Measurements from ENCODE around the gene IL1RL2.

Gene IL1RL2

DNA sequence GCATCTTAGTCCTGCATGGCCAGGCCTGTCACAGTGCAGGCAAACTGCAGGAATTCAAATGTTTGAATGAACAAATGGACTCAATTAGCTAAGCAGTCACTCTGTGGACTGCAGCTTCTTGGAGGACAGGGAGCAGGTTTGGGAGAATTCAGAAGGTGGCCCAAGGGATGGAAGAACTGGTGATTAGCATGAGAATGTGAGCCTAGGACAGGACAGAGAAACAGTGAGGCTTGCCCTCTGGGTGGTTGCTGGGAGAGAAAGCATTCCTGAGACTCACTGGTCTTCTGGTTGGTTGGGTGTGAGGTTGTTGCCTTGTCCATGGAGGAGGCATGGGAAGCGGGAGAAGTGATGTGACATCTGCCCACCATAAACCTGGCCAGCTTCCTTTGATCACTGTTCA is 13.7 kb downstream of the IL1RL2 start:
- no peak overlapping the region for H3K27ac ChIP-seq
- no peaks in the 10 kb centered on the region for H3K36me3 ChIP-seq (ENCODE audit: insufficient read depth)
- no peaks in the 10 kb centered on the region for H4K20me1 ChIP-seq (ENCODE audit: insufficient read depth)
- TF ChIP-seq, protein P1, sequence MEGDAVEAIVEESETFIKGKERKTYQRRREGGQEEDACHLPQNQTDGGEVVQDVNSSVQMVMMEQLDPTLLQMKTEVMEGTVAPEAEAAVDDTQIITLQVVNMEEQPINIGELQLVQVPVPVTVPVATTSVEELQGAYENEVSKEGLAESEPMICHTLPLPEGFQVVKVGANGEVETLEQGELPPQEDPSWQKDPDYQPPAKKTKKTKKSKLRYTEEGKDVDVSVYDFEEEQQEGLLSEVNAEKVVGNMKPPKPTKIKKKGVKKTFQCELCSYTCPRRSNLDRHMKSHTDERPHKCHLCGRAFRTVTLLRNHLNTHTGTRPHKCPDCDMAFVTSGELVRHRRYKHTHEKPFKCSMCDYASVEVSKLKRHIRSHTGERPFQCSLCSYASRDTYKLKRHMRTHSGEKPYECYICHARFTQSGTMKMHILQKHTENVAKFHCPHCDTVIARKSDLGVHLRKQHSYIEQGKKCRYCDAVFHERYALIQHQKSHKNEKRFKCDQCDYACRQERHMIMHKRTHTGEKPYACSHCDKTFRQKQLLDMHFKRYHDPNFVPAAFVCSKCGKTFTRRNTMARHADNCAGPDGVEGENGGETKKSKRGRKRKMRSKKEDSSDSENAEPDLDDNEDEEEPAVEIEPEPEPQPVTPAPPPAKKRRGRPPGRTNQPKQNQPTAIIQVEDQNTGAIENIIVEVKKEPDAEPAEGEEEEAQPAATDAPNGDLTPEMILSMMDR (conservative IDR thresholded peaks at IDR 0.05; ENCODE audit: low read depth, low read length), result no peak
- H3K27me3 ChIP-seq (ENCODE audit: insufficient read depth, low read depth), result no peaks in the 10 kb centered on the region
- H3K4me3 ChIP-seq (IDR thresholded peaks at IDR 0.05; ENCODE audit: insufficient read depth, low read depth, low read length), result no peak overlapping the region
- no peaks in the 10 kb centered on the region for H3K79me2 ChIP-seq (ENCODE audit: insufficient read depth, low read depth)
- H3K4me2 ChIP-seq, result no peak overlapping the region
- no peak overlapping the region for H3K9ac ChIP-seq
- H3K4me1 ChIP-seq (ENCODE audit: low read depth, poor library complexity, severe bottlenecking), result no peaks in the 10 kb centered on the region
- no peak overlapping the region for H2AFZ ChIP-seq (ENCODE audit: low read depth)

DNA sequence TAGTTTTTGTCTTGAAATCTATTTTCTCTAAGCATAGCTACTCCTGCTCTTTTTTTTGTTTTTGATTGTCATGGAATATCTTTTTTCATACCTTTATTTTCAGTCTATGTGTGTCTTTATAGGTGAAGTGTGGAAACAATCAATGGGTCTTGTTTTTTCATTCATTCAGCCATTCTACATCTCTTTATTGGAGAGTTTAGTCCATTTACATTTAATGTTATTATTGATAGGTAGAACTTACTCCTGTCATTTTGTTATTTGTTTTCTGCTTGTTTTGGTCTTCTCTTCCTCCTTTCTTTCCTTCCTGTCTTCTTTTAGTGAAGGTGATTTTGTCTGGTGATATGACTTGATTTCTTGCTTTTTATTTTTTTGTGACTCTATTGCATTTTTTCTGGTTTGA is 17.8 kb downstream of the IL1RL2 start:
- no peaks in the 10 kb centered on the region for H3K4me1 ChIP-seq (ENCODE audit: low read depth, poor library complexity, severe bottlenecking)
- H3K79me2 ChIP-seq (ENCODE audit: insufficient read depth, low read depth), result no peaks in the 10 kb centered on the region
- no peak overlapping the region for H3K4me3 ChIP-seq (IDR thresholded peaks at IDR 0.05; ENCODE audit: insufficient read depth, low read depth, low read length)
- H3K36me3 ChIP-seq (ENCODE audit: insufficient read depth), result no peaks in the 10 kb centered on the region
- no peaks in the 10 kb centered on the region for H3K27me3 ChIP-seq (ENCODE audit: insufficient read depth, low read depth)
- H3K4me2 ChIP-seq, result no peak overlapping the region
- no peak overlapping the region for H2AFZ ChIP-seq (ENCODE audit: low read depth)
- no peaks in the 10 kb centered on the region for H4K20me1 ChIP-seq (ENCODE audit: insufficient read depth)
- no peak overlapping the region for H3K9ac ChIP-seq
- H3K27ac ChIP-seq, result no peak overlapping the region
- TF ChIP-seq, protein P1 (conservative IDR thresholded peaks at IDR 0.05; ENCODE audit: low read depth, low read length), result no peak

DNA sequence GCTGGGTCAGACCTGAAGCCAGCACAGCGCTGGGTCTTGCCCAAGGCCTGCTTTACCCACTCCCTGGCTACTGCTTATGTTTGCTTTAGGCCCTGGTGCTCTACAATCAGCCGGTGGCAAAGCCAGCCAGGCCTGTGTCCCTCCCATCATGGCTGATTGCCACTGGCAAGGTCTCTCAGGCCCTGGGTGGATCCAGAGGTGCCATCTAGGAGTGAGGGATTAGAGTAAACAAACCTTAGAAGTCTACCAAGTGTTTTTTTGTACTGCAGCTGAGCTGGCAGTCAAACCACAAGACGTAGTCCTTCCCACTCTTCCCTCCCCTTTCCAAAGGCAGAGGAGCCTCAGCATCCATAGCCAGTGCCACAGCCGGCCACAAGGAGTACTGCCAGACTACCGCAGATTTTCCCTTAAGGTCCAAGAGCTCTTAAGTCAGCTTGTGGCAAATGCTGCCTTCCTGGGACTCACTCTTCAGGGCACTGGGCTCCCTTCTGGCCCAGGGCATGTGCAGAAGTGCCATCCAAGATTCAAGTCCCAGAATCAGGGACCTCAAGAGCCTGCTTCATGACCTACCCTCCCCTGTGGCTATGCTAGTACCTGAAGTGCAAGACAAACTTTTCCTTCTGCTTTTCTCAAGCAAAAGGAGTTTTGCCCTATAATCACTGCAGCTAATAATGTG is 20.0 kb downstream of the IL1RL2 start:
- H3K4me3 ChIP-seq (IDR thresholded peaks at IDR 0.05; ENCODE audit: insufficient read depth, low read depth, low read length), result no peak overlapping the region
- H3K4me2 ChIP-seq, result no peak overlapping the region
- H2AFZ ChIP-seq (ENCODE audit: low read depth), result no peak overlapping the region
- no peak overlapping the region for H3K27ac ChIP-seq
- no peak overlapping the region for H3K9ac ChIP-seq
- H3K79me2 ChIP-seq (ENCODE audit: insufficient read depth, low read depth), result no peaks in the 10 kb centered on the region
- H3K4me1 ChIP-seq (ENCODE audit: low read depth, poor library complexity, severe bottlenecking), result no peaks in the 10 kb centered on the region
- no peaks in the 10 kb centered on the region for H3K27me3 ChIP-seq (ENCODE audit: insufficient read depth, low read depth)
- TF ChIP-seq, protein P1 (conservative IDR thresholded peaks at IDR 0.05; ENCODE audit: low read depth, low read length), result no peak
- H3K36me3 ChIP-seq (ENCODE audit: insufficient read depth), result no peaks in the 10 kb centered on the region
- H4K20me1 ChIP-seq (ENCODE audit: insufficient read depth), result no peaks in the 10 kb centered on the region

DNA sequence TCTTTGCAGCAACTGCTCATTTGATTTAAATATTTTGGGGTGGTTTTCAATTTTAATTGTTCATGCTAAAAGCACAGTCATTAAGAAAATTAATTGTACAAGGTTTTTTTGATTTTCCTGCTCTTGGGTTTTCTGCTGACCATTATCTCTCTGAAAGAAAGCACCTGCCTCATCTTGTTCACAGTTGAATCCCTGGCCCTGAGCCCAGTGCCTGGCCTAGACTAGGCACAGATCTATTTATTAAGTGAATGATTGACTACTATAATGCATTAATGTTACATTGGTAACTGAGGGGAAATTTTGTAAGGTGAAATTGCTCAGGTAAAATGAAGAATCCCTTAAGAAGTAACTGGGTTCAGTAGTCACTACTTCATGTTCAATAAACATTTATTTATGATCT is 22.0 kb downstream of the IL1RL2 start:
- Histone ChIP-seq H3K9ac (no peak overlapping the region), H3K4me2 (no peak overlapping the region), H3K4me3 (IDR thresholded peaks at IDR 0.05; ENCODE audit: insufficient read depth, low read depth, low read length) (no peak overlapping the region), H3K36me3 (ENCODE audit: insufficient read depth) (no peaks in the 10 kb centered on the region), H3K4me1 (ENCODE audit: low read depth, poor library complexity, severe bottlenecking) (no peaks in the 10 kb centered on the region), H3K79me2 (ENCODE audit: insufficient read depth, low read depth) (no peaks in the 10 kb centered on the region), H3K27me3 (ENCODE audit: insufficient read depth, low read depth) (no peaks in the 10 kb centered on the region), H2AFZ (ENCODE audit: low read depth) (no peak overlapping the region), H3K27ac (no peak overlapping the region), H4K20me1 (ENCODE audit: insufficient read depth) (no peaks in the 10 kb centered on the region)
- TF ChIP-seq, protein P1 (conservative IDR thresholded peaks at IDR 0.05; ENCODE audit: low read depth, low read length), result no peak
